ENCODE results near the gene PLPPR3.

PLPPR3 gene

DNA sequence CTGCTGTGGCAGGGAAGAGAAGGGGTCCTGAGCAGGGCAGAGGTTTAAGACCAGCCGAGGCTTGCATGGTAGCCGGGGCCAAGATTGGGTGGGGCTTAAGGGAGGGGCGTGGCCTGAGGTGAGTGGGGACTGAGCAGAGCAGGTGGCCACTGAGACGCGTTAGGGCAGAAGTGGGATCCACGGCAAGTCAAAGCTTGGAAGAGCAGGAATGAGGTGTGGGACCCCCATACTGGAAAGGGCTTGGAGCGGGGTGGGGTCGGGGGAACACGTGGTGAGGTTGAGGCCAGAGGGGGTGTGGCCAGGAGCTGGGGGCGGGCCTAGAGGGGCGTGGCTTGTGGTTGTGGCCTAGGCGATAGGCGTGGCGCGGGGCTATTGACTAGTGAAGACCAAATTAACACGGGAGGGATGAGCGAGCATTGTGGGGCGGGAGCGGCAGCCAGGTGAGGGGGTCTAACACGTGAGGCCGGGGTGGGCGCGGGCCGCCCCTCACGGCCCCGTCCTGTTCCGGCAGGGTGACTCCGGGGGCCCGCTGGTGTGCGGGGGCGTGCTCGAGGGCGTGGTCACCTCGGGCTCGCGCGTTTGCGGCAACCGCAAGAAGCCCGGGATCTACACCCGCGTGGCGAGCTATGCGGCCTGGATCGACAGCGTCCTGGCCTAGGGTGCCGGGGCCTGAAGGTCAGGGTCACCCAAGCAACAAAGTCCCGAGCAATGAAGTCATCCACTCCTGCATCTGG, 41.0 kb upstream of the PLPPR3 start:
- no peak overlapping the region for H3K4me3 ChIP-seq (ENCODE audit: low read depth, low read length)
- no peak for DNase-seq (ENCODE audit: low read depth)
- TF ChIP-seq MYC (IDR thresholded peaks at IDR 0.05; ENCODE audit: low read depth, low read length) (no peak), POLR2A (IDR thresholded peaks at IDR 0.05; ENCODE audit: extremely low read depth, insufficient read length) (no peak)
- TF ChIP-seq, protein P1, sequence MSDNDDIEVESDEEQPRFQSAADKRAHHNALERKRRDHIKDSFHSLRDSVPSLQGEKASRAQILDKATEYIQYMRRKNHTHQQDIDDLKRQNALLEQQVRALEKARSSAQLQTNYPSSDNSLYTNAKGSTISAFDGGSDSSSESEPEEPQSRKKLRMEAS (IDR thresholded peaks at IDR 0.05; ENCODE audit: low read depth, low read length), result no peak
- TF ChIP-seq, protein P2, sequence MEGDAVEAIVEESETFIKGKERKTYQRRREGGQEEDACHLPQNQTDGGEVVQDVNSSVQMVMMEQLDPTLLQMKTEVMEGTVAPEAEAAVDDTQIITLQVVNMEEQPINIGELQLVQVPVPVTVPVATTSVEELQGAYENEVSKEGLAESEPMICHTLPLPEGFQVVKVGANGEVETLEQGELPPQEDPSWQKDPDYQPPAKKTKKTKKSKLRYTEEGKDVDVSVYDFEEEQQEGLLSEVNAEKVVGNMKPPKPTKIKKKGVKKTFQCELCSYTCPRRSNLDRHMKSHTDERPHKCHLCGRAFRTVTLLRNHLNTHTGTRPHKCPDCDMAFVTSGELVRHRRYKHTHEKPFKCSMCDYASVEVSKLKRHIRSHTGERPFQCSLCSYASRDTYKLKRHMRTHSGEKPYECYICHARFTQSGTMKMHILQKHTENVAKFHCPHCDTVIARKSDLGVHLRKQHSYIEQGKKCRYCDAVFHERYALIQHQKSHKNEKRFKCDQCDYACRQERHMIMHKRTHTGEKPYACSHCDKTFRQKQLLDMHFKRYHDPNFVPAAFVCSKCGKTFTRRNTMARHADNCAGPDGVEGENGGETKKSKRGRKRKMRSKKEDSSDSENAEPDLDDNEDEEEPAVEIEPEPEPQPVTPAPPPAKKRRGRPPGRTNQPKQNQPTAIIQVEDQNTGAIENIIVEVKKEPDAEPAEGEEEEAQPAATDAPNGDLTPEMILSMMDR (IDR thresholded peaks at IDR 0.05; ENCODE audit: low read depth, low read length), result no peak

DNA sequence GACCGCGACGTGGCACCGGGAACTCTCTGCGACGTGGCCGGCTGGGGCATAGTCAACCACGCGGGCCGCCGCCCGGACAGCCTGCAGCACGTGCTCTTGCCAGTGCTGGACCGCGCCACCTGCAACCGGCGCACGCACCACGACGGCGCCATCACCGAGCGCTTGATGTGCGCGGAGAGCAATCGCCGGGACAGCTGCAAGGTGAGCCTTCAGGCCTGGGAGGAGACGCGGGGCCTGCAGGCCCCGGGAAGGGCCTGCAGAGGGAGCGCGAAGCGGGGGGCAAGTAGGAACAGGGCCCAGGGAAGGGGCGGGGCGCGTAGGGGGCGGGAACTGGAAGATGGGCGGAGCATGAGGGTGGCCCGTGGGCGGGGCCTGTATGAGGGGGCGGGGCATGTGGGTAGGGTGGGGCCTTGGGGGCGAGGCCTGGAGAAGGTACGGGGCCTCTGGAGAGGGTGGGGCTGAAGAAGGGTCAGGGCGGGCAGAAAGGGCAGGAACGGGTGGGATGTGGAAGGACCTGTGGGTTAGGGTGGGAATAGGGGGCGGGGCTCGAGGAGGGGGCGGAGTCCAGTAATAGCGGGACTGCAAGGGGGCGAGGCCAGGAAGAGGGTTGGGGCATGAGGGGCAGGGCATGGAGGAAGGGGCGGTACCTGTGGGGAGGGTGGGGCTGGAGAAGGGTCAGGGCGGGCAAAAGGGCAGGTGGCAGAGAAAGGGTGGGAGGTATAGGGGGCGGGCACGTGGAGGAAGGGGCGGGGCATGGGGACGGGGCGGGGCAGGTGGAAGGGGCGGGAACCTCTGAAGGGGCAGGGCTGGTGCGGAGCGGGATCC, 40.2 kb upstream of the PLPPR3 start:
- TF ChIP-seq, protein P1 (IDR thresholded peaks at IDR 0.05; ENCODE audit: low read depth, low read length), result no peak
- TF ChIP-seq MYC (IDR thresholded peaks at IDR 0.05; ENCODE audit: low read depth, low read length) (no peak), POLR2A (IDR thresholded peaks at IDR 0.05; ENCODE audit: extremely low read depth, insufficient read length) (no peak)
- TF ChIP-seq, protein P2 (IDR thresholded peaks at IDR 0.05; ENCODE audit: low read depth, low read length), result no peak
- DNase-seq (ENCODE audit: low read depth), result peak; percentile 45
- no peak overlapping the region for H3K4me3 ChIP-seq (ENCODE audit: low read depth, low read length)

DNA sequence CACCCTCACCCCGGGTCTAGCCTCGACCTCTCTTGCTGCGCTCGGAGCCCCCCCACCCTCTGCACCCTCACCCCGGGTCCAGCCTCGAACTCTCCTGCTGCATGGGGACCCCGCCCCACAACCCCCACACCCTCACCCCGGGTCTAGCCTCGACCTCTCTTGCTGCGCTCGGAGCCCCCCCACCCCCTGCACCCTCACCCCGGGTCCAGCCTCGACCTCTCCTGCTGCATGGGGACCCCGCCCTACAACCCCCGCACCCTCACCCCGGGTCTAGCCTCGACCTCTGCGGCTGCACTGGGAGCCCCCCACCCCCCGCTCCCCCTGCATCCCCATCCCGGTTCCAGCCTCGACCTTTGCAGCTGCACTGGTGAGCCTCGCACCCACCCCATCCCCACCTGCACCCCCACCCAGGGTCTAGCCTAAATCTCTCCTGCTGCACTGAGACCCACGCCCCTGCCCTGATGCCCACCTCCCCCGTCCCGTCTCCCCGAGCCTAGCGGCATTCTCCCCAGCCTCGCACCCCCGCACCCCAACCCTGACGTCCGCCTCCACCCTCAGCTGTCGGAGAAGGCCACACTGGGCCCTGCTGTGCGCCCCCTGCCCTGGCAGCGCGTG, 39.5 kb upstream of the PLPPR3 start:
- TF ChIP-seq, protein P2 (IDR thresholded peaks at IDR 0.05; ENCODE audit: low read depth, low read length), result no peak
- TF ChIP-seq, protein P1 (IDR thresholded peaks at IDR 0.05; ENCODE audit: low read depth, low read length), result no peak
- H3K4me3 ChIP-seq (ENCODE audit: low read depth, low read length), result no peak overlapping the region
- DNase-seq (ENCODE audit: low read depth), result no peak

DNA sequence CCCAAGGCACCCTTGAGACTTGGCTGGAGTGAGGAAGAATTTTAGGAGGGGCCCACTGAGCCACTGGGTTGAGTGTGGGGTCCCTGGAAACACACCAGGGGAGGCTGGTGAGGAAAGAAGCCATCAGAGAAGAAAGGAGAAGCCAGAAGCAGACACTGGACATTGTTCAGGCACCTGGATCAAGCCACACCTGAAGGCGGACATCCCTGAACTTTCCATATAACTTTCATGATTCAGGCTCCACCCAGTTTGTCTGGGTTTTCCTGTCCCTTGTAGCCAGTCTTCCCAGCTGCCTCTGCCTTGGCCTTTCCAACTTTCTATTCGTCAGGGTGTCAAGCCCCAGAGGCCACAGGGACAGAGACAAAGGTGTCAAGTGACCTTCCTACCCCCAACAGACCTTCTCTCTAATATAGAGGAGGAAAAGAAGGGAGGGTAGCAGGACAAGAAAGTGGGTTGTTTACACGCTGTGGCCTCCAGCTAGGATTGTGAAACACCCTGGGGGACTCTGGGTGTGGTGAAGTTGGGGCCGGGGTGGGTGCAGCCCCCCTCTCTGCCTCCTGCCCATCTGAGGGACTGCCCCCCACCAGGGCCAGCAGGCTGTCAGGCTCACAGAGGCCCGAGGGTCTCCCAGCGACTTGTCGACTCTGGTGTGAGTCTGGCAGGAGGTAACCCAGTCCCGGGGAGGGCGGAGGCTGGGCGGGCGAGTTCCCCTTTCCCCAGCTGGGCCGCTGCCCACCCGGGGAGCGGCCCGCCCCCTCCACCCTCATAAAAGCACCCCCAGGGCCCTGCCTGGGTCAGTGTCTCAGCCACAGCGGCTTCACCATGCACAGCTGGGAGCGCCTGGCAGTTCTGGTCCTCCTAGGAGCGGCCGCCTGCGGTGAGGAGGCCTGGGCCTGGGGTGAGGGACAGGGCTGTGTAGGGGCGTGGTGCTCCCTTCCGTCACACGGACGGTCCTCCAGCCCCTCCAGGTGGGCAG, 37.4 kb upstream of the PLPPR3 start, which contains the start of gene CFD:
TSS of gene CFD (plus strand) at position 797 of the 976 bp plus-strand sequence. CDS start at position 823, 26 bp downstream.
- peak within 1 kb of the TSS; percentile 61 for H3K4me3 ChIP-seq (ENCODE audit: low read depth, low read length)
- TF ChIP-seq MYC (IDR thresholded peaks at IDR 0.05; ENCODE audit: low read depth, low read length) (no peak), POLR2A (IDR thresholded peaks at IDR 0.05; ENCODE audit: extremely low read depth, insufficient read length) (no peak)
- TF ChIP-seq, protein P2 (IDR thresholded peaks at IDR 0.05; ENCODE audit: low read depth, low read length), result no peak
- TF ChIP-seq, protein P1 (IDR thresholded peaks at IDR 0.05; ENCODE audit: low read depth, low read length), result no peak
- DNase-seq (ENCODE audit: low read depth), result peak; percentile 92

DNA sequence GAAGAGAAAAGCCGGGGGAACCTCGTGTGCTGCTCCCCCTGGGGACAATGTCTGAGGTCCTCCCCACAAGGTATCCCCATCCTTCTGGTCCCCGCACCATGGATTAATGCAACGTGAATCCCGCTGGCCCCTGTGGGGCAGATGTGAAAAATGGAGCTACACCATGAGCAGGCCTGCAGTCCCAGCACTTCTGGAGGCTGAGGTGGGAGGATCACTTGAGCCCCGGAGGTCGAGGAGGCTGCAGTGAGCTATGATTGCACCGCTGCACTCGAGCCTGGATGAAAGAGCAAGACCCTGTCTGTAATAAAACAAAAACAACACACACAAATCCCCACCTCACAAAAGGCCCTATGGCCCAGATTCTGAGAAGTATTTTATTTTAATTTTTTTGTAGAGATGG, 36.5 kb upstream of the PLPPR3 start:
- TF ChIP-seq, protein P2 (IDR thresholded peaks at IDR 0.05; ENCODE audit: low read depth, low read length), result no peak
- TF ChIP-seq MYC (IDR thresholded peaks at IDR 0.05; ENCODE audit: low read depth, low read length), result no peak
- TF ChIP-seq POLR2A (IDR thresholded peaks at IDR 0.05; ENCODE audit: extremely low read depth, insufficient read length), result no peak
- TF ChIP-seq, protein P1 (IDR thresholded peaks at IDR 0.05; ENCODE audit: low read depth, low read length), result no peak
- H3K4me3 ChIP-seq (ENCODE audit: low read depth, low read length), result no peak overlapping the region
- no peak for DNase-seq (ENCODE audit: low read depth)
